GM19455 (cell line): ENCODE measurements around the gene TMEM205.
"Not testable (repeated sequence)": the region's sequence is repeated elsewhere in the genome, so short reads cannot be mapped to it uniquely, and the experiment has no call there.

Source experiments
- ATAC-seq: cut with Tn5 transposase; IDR thresholded peaks from one replicate; pipeline ENCODE4 v1.9.1; 2021; ENCODE audit not compliant: unreplicated experiment

Gene TMEM205

DNA sequence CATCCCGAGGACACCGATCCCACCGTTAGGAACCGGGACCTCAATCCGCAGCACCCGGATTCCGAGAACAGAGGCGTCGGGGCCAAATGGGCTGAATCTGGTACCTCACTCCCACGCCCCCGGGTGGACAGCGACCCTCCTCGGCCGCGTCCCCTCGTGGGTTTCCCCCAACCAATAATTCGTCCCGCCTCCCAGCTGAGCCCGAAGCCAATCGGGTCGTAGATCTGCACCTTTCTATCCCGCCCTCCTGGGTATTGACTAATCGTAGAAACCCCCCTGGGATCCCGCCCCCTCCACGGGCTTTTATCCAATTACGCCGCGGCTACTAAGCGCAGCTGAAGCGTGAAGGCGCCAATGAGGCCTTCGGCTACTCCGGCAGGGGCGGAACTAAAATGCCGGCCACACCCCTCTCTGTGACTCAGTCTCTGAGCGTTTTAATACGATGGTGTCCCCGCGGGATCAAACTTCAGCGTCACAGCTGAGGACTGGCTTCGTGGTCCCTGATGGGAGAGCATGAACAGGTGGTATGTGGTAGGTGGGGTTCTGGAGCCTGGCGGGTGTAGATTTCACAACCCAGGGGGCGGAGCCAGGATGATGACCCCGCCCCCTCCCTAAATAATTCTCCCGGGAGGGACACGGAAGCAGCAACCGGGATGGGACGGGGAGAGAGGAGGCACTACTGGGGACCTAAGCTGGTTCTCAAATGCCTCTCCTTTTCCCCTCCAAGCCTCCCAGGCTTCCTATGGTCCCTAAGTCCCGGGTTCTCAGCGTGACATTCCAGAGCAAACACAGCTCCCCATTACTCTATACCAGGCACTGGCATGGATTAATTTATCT is at the start of gene TMEM205, which contains the start of gene CCDC159:
TSS of gene TMEM205 (minus strand) at position 165 of the 837 bp plus-strand sequence. CDS start 649 bp downstream, outside the sequence.
TSS of gene CCDC159 (plus strand) at position 416 of the 837 bp plus-strand sequence. CDS start at position 504, 88 bp downstream.
- ATAC-seq = peak; percentile 80

GRCh38 chr19:11390933-11391680 is 45.0 kb upstream of the TMEM205 start:
- ATAC-seq = no peak

GRCh38 chr19:11390359-11390758 is 44.3 kb upstream of the TMEM205 start:
- ATAC-seq = no peak

- no peak for ATAC-seq
Observed at GRCh38 chr19:11387162-11388034, 41.3 kb upstream of the TMEM205 start.

- ATAC-seq = no peak
Observed at GRCh38 chr19:11384778-11385129, 38.7 kb upstream of the TMEM205 start.

DNA sequence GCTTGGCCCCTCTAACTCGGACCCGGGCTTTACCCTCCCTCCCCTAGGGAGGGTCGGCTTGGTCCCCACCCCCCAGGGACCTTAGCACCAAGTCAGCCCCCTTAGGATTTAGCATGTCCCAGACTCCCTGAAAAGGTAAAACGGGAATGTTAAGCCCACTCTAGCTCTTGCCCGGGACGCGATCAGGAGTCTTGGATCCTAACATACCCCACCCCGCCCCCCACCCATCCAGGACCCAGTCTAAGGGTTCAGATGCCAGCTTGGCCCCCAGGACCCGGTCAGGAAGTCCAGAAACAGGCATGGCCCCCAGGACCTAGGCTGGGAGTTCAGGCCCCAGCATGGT is 37.6 kb upstream of the TMEM205 start:
- no peak for ATAC-seq

DNA sequence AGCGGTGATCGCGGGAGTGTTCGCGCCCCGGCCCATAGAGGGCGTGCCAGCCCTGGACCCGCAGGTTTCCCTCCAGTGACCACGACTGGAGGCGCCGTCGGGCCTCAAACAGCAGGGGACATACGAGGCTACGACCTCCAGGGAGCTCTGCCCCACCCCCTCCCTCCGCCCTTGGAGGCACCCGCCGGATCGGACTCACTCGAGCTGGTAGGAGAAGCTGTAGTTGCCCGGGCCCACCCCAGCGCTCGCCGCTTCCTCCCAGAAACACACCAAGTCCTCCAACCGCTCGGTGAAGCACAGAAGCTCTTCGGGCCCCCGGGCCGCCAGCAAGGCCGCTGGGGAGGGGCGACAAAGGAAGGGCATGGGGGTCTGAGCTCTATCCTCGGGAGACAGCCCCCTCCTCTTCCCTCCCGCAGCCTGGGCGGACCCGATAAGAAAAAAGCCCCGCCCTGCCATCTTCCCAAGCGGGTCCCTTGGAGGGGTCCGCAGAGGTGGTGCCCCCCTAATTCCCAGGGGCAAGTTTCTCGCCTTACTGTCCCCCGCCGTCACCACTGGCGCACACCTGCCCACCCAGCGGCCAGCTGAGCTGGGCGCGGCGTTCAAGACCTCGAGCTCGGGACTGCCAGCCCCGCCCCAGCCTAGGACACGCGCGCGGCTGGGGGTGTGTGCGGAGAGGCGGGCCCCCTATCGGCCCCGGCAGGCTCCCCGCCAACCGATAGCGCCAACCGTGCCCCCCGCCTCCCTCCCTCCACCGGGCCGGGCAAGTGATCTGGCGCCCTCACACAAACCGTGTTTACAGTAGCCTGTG is 37.0 kb upstream of the TMEM205 start:
- no peak for ATAC-seq

- peak; percentile 72 for ATAC-seq
Observed at GRCh38 chr19:11380653-11381537, 34.8 kb upstream of the TMEM205 start.

DNA sequence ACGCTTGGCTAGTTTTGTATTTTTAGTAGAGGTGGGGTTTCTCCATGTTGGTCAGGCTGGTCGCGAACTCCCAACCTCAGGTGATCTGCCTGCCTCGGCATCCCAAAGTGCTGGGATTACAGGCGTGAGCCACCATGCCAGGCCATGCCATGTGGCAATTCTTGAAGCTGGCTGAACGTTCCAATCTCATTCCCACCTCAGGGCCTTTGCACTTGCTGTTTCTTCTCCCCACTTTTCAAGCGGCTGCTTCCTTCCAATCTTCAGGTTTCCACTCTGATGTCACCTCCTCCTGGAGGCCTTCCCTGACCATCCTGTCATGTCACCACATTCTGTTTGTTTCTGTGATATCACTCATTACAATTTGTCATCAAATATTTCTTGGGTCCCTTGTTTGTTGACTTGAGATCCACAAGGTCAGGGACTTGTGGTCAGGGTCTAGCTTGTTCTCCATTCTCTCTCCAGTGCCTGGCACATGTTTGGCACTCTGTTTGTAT is 33.8 kb upstream of the TMEM205 start:
- ATAC-seq = no peak

DNA sequence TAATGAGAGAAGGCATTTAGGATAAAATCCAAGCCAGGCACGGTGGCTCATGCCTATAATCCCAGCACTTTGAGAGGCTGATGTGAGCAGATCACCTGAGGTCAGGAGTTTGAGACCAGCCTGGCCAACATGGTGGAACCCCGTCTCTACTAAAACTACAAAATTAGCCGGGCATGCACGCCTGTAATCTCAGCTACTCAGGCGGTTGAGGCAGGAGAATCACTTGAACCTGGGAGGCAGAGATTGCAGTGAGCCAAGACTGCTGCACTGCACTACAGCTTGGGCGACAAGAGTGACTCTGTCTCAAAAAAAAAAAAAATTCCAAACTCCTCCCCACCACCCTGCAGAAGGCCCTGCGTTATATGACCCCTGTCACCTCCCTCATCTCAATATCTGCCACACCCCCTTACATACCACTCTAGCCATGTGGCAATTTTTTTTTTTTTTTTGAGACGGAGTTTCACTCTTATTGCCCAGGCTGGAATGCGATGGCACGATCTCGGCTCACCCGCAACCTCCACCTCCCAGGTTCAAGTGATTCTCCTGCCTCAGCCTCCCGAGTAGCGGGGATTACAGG is 33.3 kb upstream of the TMEM205 start:
- not testable (repeated sequence) for ATAC-seq

DNA sequence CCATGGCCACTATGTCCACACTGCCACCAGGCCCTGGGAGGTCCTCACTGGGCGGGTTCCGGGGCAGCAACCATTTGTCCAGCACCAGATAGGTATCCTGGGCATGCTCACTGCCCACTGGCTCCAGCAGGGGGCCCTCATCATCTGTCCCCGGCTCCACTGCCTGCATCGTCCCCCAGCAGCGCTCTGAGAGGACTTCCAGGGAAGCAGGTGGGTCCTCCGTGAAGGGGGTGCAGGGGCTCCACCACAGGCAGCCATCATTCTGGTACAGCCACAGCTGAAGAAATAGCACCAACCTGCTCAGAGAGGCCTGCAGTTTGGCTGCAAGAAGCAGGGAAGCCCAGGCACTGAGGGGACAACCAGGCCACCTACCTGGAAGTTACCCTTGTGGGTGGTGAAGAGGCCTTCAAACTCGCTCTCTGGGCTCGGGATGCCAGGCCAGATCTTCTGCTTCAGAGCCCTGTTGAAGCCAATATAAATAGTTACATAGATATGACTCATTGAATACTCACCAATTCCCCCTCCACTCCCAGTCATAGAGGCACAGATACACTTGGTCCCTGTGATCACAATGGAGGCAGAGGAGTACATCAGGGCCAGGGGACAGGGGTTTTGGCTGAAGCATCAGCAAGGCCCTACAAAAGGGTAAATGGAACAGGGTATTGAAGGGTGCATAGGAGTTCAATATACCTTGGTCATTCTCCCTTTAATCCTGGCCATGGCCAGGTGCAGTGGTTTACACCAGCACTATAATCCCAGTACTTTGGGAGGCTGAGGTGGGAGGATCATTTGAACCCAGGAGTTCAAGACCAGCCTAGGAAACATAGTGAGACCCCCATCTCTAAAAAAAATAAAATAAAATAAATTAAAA is 32.5 kb upstream of the TMEM205 start:
- ATAC-seq = no peak

DNA sequence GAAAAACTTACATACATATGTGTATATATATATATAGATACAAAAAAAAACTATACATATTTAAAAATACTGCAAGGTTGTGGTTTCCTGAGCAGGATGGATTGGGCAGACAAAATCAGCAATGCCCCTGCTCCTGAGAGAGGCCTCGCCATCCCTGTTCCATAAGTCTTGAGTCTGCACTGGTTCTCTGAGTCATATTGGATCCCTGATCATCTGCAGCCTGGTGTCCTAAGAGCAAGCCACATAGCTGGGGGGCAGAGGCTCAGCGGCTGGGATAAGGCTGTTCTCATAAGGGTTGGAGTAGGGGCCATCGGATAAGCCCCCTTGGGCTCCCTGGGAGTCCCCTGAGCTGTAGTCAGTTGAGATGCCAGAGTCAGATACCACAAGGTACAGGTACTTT is 31.7 kb upstream of the TMEM205 start:
- ATAC-seq = no peak

DNA sequence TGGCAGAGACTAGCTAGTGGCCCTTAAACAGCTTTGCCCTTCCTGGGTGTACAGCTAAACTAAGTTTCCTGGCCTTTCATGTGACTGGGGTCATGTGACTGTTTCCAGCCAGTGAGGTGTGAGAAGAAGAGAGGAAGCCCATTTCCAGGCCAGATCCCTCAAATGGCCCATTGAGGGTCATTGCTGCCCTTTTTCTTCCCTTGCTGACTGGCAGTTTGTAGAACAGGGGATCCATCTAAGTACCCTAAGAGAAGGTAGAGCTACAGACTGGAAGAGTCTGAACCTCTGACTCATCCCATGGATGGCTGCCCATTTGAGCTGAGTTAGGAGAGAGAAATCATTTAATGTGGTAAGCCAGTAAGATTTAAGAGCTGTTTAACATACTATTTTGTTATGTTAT is 31.2 kb upstream of the TMEM205 start:
- ATAC-seq = no peak

- ATAC-seq = no peak
Observed at GRCh38 chr19:11375143-11375948, 29.3 kb upstream of the TMEM205 start.

GRCh38 chr19:11374433-11375142 is 28.5 kb upstream of the TMEM205 start, which contains the start of gene SWSAP1:
Gene SWSAP1 (plus strand): TSS chr19:11374666. CDS start chr19:11374681, 15 bp downstream.
- peak; percentile 87 for ATAC-seq

DNA sequence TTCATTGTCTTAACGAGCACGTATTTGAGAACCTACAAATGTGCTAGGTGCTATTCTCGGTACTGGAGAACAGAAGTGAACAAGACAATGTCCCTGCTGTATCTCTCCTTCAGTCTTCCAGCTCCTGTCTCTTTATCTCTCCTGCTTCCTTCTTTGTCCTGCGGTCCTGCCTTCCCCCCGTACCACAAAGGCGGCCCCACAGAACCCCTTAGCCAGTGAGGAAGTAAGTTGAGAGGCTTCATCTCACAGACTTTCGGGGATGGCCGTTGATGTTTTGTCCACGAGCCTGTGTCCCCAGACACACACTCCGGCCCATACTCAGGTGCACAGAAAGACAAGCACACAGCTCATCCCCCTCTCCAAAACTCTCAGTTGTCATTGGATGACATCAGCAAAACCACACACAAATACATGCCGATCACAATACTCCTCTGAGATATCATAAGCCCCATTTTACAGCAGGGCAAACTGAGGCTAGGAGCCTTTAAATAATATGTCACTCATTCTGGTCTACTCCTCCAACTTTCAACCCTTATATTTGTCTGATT is 27.9 kb upstream of the TMEM205 start:
- ATAC-seq = no peak
